Measurements from ENCODE around the gene IL18R1.

GRCh38 chr2:102418421-102418961 lies 62.9 kb downstream of the IL18R1 start:
- TF ChIP-seq CTCF (IDR thresholded peaks at IDR 0.05; ENCODE audit: poor library complexity) = no peak
- TF ChIP-seq EZH2phosphoT487 (IDR thresholded peaks at IDR 0.05; ENCODE audit: low read depth, severe bottlenecking, unreplicated experiment) = no peak

Data from hepatocyte (in vitro differentiated cells).